ENCODE results near the gene SUCNR1. TPM values are rescaled to one million over a fixed set of nuclear protein-coding genes. Genes with fewer than 3 reads are reported as not detected.
"Not testable (repeated sequence)": the region's sequence is repeated elsewhere in the genome, so short reads cannot be mapped to it uniquely, and the experiment has no call there.

SUCNR1 gene
- total RNA-seq, 1 donor from 2014 or later = 0.69 TPM

- no peak for DNase-seq (ENCODE audit: low spot score)
Measured at GRCh38 chr3:151871639-151872468, 1.6 kb upstream of the SUCNR1 start.

DNA sequence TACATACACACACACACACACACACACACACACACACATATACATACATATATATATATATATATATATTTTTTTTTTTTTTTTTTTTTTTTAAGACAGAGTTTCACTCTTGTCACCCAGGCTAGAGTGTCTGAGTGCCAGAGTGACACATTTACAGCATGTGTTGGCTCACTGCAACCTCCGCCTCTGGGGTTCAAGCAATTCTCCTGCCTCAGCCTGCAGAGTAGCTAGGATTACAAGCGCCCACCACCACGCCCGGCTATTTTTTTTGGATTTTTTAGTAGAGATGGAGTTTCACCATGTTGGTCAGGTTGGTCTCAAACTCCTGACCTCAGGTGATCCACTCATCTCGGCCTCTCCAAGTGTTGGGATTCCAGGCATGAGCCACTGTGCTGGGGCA lies 636 bp downstream of the SUCNR1 start:
- DNase-seq (ENCODE audit: low spot score) = not testable (repeated sequence)

DNA sequence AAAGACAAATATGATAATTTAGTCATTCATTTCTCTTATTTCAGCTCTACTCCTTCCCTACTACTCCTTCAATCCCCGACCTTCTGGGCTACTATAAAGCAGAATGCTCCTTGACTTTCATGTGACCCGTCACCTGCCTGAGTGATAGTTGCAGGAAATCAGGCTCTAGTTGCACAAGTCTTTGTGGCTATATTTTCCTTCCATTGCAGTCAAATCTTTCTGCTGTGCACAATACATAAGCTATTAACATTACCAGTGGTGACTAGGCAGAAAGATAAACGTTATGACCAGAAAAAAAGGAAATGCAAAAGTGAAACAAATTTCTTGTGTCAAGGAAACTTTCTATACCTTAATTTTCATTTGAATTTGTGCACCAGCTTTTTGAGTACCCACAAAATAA lies 2.3 kb downstream of the SUCNR1 start:
- DNase-seq (ENCODE audit: low spot score) = no peak

- no peak for DNase-seq (ENCODE audit: low spot score)
Measured at GRCh38 chr3:151877269-151877668, 3.8 kb downstream of the SUCNR1 start.

DNA sequence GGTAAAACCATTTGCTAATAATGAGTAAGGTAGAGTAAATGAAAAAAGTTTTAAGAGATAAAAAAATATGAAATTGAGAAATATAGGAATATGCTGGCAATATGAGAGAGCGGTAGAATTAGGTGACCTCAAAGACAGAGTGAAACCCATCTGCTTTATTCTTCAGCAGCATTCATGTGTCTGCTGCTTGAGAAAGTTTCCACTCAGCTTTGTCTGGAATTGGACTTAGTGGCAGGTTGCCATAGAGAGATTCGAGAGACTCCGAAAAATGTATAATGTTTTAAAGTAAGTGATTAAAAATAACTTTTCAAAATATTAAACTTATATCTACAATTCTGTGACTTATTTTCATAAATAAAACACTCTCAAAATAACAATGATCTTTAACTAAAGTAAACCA lies 5.0 kb downstream of the SUCNR1 start:
- DNase-seq (ENCODE audit: low spot score) = no peak

DNA sequence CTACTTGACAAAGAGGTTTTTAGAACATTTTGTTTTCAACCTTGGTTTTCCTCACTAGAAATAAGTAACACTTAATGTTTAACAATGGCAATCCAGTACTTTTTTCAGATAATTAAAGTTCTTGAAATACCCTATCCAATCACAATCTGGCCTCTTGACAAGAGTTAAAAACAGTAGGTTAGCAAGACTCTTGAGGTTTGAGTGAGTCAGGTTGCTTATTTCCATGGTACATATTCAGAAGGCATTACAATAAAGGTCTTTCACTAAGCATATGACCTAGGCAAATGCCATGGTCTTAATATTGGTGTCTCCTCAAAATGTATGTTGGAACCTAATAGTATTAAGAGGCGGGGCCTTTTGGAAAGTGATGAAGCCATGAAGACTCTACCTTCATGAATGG lies 5.6 kb downstream of the SUCNR1 start:
- no peak for DNase-seq (ENCODE audit: low spot score)

DNA sequence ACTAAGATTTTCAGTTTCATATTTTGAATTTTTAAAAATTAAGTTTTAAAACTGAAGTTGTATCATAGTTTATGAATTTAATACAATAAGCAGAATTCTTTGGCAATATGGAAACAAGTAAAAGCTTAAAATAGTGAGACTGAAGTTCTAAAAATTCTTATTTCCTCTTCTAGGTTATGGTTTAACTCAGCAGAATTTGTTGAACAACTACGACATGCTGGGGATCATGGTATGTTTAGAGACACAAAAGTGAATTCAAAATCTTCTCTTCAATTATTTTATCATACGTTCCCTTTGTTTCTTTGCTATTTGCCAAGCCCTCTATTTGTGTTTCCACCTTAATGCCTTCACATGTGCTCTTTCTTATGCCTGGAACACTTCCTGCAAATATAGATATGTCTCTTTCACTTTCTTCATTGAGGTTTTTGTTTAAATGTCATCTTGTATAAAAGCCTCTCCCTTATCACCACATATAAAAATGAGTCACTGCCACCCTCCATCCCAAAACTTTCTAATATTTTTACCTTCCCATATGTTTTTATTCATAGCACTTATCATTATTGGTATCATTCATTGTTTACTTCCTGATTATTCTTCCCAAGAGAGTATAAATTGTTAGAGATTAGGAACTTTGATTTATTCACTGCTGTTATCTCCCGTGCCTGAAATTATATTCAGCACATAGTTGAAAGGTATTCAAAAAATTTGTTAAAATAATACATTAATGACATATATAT lies 6.4 kb downstream of the SUCNR1 start:
- no peak for DNase-seq (ENCODE audit: low spot score)

- DNase-seq (ENCODE audit: low spot score) = no peak
Measured at GRCh38 chr3:151880416-151880690, 6.9 kb downstream of the SUCNR1 start.

GRCh38 chr3:151881137-151881536 lies 7.7 kb downstream of the SUCNR1 start:
- no peak for DNase-seq (ENCODE audit: low spot score)

DNA sequence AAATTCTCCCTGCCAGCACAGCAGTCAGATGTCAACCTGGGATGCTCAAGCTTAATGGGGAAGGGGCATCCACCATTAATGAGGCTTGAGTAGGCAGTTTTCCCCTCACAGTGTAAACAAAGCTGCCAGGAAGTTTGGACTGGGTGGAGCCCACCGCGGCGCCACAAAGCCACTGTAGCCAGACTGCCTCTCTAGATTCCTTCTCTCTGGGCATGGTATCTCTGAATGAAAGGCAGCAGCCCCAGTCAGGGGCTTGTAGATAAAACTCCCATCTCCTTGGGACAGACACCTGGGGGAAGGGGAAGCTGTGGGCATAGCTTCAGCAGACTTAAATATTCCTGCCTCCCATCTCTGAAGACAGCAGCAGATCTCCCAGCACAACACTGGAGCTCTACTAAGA lies 12.0 kb downstream of the SUCNR1 start:
- not testable (repeated sequence) for DNase-seq (ENCODE audit: low spot score)

DNA sequence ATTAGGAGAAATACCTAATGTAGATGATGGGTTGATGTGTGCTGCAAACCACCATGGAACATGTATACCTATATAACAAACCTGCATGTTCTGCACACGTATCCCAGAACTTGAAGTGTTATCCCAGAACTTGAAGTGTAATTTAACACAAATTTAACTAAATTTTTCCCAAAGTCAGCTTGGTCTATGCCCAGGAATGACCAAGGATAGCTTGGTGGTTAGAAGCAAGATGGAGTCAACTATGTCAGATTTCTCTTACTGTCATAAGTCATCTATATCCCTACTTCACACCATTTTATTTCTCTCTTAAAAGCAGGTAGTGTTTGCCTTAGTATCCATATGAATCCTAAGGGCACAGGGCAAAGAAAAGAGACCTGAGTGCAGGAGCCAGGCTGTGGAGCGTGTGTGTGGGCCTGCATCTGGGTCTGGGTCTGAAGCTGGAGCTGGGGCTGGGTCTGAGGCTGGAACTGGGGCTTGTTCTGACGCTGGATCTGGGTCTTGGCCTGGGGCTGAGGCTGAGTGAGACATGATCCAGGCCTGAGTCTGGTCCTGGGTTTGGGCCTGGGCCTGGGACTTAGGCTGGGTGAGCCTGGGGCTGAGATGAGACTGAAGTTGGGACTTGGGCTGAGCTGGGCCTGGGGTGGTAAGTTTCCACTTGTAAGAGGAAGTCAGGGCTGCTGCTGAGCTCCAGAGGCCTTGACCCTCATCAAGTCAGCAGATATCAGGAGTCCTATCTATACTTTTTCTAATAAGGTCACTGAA lies 14.2 kb downstream of the SUCNR1 start:
- not testable (repeated sequence) for DNase-seq (ENCODE audit: low spot score)

GRCh38 chr3:151890721-151891141 lies 17.3 kb downstream of the SUCNR1 start:
- no peak for DNase-seq (ENCODE audit: low spot score)

GRCh38 chr3:151891721-151892120 lies 18.3 kb downstream of the SUCNR1 start:
- DNase-seq (ENCODE audit: low spot score) = no peak

DNA sequence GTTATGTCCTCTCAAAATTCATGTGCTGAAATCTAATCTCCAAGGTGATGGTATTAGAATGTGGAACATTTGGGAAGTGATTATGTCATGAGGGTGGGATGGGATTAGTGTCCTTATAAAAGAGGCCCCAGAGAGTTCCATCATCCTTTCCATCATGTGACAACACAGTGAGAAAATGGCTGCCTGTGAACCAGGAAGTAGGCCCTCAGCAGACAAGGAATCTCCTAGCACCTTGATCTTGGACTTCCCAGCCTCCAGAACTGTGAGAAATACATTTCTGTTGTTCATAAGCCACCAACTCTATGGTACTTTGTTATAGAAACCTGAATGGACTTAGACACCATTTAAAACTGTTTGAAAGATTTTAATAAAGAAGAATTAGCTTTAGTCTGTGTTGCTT lies 20.8 kb downstream of the SUCNR1 start:
- no peak for DNase-seq (ENCODE audit: low spot score)

GRCh38 chr3:151895478-151896241 lies 22.2 kb downstream of the SUCNR1 start:
- no peak for DNase-seq (ENCODE audit: low spot score)

DNA sequence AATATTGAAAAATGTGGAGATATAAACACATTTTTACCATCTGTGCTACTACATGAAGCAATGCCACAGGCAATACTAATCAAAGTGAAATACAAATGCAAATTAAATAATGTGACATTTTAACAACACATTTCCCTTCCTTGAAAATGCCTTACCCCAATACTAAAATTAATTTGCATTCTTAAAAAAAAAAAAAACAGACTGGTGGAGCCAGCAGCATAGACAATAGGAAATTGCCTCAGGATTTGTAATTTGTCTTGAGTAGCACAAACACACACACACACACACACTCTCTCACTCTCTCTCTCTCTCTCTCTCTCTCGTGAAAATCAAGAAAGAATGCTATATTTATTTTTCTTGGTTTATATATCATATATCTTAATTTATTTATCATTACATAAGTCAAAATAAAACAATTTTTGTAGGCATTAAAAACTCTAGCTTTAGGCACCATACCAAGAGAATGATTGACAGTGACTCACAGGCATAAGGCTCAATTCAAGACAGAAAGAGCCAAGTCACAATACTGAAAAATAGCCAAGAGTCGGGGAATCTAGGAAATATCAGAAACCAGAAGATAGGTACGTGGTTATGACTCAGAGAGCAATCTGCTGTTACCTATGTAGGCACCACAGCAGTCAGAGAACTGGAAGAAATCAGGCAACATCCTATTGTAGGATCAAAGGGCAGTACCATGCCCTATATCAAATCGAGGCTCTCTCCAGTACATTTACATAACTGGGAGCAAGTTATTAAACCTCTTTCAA lies 23.0 kb downstream of the SUCNR1 start:
- DNase-seq (ENCODE audit: low spot score) = no peak

DNA sequence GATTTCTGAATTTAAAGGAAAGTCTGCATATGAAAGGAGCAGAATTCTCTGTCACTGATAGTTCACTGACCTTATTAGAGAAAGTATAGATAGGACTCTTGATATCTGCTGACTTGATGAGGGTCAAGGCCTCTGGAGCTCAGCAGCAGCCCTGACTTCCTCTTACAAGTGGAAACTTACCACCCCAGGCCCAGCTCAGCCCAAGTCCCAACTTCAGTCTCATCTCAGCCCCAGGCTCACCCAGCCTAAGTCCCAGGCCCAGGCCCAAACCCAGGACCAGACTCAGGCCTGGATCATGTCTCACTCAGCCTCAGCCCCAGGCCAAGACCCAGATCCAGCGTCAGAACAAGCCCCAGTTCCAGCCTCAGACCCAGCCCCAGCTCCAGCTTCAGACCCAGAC lies 24.7 kb downstream of the SUCNR1 start:
- not testable (repeated sequence) for DNase-seq (ENCODE audit: low spot score)

GRCh38 chr3:151898564-151899261 lies 25.3 kb downstream of the SUCNR1 start:
- not testable (repeated sequence) for DNase-seq (ENCODE audit: low spot score)

DNA sequence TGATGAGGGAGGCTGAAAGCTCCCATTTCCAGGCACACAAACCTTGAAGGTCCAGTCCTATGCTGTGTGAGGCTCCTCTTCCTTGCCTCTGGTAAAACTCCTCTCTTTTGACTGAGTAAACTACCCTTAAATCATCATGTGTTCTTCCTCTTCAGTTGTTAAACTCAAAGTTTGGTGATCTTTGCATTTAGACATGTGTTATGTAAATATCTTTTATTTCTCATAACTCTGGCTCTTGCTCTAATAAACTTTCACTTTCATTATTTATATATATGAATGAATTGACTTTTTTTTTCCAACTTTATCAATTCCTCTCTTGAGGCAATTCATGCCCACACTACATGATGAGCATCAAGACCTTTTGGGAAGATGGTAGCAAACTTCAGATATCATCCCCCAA lies 26.6 kb downstream of the SUCNR1 start:
- no peak for DNase-seq (ENCODE audit: low spot score)

DNA sequence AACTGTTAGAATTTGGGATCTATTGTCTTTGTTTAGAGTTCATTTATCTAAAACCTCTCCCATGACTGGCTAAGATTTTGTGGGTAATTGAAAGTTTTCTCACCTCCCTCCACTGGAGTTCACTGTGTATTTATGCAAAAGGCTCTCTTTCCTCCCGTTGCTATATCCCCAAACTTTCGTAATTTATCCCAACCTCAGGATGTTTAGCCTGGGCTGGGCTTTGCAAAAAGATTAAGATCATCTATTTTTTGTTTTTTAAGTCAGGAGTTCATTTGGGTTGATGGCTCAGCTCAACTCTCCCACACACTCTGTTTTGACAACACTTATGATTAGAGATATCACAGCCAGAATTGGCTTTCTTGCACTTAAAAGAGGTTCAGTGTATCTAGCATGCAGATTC lies 27.0 kb downstream of the SUCNR1 start:
- DNase-seq (ENCODE audit: low spot score) = no peak

Data from mucosa of gallbladder (tissue), 1 donor.